HFF-Myc (cell line): ENCODE measurements around the gene AKAP8.

ENCODE experiments used
- DNase-seq: peaks from one replicate; pipeline ENCODE4 v3.0.0-alpha.2; 2011; ENCODE audit warnings: low read depth; ENCODE audit errors: extremely low read depth
- H3K4me3 ChIP-seq: replicated peaks from 2 replicates; pipeline ENCODE4 v1.5.1; 2011; ENCODE audit warnings: low read depth, mild to moderate bottlenecking, control low read depth, low read length
- TF ChIP-seq, protein P1 (sequence below): IDR thresholded peaks from 2 replicates; pipeline ENCODE4 v1.5.1; 2012; ENCODE audit warnings: mild to moderate bottlenecking, low read depth, low read length, control low read depth; ENCODE audit errors: missing control alignments

The AKAP8 gene

DNA sequence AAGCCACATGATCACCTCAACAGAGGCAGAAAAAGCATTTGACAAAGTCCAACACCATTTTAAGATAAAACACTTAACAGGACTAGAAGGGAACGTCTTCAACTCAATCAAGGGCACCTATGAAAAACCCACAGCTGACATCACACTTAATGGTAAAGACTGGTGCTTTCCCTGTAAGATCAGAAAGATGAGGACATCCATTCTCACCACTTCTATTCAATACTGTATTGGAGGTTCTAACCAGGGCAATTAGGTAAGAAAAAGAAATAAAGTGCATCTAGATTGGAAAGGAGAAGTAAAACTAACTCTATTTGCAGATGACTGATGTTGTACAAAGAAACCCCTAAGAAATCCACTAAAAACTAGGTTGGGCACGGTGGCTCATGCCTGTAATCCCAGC, 11.2 kb upstream of the AKAP8 start:
- TF ChIP-seq, protein P1, sequence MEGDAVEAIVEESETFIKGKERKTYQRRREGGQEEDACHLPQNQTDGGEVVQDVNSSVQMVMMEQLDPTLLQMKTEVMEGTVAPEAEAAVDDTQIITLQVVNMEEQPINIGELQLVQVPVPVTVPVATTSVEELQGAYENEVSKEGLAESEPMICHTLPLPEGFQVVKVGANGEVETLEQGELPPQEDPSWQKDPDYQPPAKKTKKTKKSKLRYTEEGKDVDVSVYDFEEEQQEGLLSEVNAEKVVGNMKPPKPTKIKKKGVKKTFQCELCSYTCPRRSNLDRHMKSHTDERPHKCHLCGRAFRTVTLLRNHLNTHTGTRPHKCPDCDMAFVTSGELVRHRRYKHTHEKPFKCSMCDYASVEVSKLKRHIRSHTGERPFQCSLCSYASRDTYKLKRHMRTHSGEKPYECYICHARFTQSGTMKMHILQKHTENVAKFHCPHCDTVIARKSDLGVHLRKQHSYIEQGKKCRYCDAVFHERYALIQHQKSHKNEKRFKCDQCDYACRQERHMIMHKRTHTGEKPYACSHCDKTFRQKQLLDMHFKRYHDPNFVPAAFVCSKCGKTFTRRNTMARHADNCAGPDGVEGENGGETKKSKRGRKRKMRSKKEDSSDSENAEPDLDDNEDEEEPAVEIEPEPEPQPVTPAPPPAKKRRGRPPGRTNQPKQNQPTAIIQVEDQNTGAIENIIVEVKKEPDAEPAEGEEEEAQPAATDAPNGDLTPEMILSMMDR = no peak

DNA sequence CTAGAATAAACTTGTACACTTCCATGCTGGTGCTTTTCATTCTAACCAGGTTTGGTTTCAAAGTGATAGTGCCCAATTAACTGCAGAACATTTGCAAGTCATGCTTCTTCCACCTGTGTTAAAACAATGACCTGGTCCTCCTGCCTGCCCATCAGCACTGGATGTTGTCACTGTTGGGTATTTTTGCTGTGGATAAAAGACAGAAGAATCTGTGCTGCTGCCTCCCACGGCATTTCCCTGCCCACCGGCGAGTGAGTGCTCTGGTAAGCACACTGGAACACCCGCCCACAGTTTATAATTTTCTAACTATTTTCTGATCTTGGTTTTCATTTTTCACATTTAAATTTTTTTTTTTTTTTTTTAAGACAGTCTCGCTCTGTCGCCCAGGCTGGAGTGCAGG, 2.3 kb upstream of the AKAP8 start:
- no peak for DNase-seq
- TF ChIP-seq, protein P1 = no peak
- H3K4me3 ChIP-seq = no peak overlapping the region

More for the DNA sequence above, 11.2 kb upstream of the AKAP8 start:
- H3K4me3 ChIP-seq = no peak overlapping the region
- no peak for DNase-seq

DNA sequence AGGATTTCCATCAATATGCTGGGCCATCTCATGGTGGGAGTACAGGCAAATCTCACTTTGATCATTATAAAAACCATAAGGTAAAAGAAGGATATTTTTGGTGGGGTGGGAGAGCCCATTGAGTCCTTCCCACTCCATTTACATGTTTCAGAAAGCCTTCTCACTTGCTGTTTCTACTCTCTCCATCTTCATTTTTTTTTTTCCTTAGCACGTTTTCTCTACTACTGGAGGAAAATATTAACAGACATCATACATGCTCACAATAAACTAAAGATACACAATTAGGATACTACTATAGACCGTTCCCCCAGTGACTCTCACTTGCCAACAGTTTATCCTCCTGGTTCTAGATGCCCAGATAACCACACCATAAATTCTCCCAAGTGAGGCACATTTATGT, 1.8 kb upstream of the AKAP8 start:
- H3K4me3 ChIP-seq = no peak overlapping the region
- DNase-seq = no peak
- TF ChIP-seq, protein P1 = no peak

DNA sequence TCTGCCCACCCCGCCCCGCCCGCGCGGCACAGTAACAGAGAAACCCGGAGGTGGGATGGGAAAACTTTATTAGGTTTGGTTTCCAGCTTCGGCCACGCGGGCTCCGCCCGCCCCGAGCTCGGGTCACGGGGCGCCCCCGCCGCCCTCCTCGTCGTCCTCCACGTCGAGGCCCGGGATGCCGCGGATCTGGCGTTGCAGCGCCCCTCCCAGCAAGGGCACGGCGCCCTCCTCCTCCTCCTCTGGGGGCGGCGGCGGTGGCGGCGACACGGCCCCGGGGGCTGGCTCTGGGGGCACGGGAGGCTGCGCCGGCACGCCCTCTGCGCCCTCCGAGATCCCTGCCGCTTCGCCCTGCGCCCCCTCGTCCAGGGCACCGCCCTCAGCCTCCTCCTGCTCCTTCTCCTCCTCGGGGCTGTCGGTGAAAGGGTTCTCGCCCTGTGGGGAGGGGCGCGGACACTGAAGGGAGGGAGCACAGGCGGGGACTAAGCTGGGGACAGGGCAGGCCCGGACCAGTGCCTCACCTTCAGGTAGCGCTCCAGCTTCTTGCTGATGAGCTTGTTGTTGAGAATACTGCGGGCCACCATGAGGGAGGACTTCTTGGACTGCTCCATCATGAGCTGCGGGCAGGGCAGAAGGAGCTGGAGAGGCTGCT, 536 bp upstream of the AKAP8 start:
- DNase-seq = no peak
- TF ChIP-seq, protein P1 = no peak
- H3K4me3 ChIP-seq = peak overlapping the region; percentile 92

DNA sequence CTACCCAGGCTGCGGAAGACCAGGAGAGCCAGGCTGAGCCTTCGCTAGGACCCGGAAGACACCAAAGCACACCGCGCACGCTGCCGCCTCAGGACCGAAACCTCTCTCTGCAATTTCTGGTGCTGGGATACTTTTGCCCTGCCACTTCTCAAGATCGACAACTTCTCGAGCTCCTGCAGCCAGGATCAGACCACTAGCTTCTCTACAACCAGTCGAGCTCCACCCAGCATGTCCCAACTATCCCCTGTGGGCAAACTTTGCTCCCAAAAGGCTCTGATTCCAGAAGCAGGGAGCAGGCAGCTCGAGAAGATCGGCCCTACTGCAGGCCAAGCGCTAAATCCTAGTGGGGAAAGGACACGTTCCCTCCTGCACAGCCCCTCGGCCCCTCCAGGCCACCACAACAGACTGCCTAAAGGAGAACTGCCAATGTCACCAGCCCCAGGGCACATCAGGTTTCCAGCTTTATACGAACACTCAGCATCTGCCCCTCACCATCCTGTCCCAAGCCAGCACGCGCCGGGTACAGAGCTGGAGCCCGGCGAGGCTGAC, 979 bp downstream of the AKAP8 start:
- TF ChIP-seq, protein P1 = no peak
- DNase-seq = no peak
- H3K4me3 ChIP-seq = peak overlapping the region; percentile 92

DNA sequence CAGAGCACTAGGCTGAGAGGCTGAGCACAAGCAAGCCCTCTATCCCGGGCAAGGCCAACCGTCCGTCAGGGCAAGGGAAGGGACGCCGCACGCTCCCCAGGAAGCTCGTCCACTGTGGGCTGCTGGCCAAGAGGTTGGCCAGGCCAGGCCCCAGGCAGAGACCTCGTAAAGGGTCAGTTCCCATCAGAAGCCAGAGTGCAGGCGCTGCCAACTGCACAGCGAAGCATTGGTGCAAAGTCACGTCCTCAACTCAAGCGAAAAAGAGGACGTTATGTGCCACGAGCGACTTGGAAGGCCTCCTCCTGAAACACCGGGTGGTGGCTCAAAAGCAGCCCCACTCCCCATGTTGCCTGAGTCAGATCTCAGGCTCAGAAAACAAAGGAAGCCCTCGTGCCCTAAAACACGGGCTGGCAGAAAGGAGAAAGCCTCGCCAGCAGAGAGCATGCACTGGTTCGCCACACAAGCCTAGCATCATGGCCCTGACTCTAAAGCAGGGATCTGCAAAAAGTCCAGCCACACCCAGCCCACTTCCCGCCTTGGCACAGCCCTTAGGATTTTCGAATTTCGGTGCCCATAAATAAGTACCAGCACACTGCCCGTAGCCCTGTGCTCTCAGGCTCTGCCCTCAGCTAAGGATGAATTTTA, 4.7 kb downstream of the AKAP8 start:
- H3K4me3 ChIP-seq = no peak overlapping the region
- no peak for DNase-seq
- TF ChIP-seq, protein P1 = no peak
